GM18511 (cell line): Measurements from ENCODE around the gene RAB3IP.
"Not testable (repeated sequence)": the region's sequence is repeated elsewhere in the genome, so short reads cannot be mapped to it uniquely, and the experiment has no call there.

Source experiments
- ATAC-seq: cut with Tn5 transposase; IDR thresholded peaks from one replicate; pipeline ENCODE4 v1.9.1; 2021; ENCODE audit warnings: mild to moderate bottlenecking, moderate library complexity; ENCODE audit not compliant: unreplicated experiment

Gene RAB3IP

GRCh38 chr12:69834147-69834546, 95.5 kb downstream of the RAB3IP start:
- ATAC-seq: no peak

- no peak for ATAC-seq
Measured at GRCh38 chr12:69834576-69834975, 95.9 kb downstream of the RAB3IP start.

- no peak for ATAC-seq
Measured at GRCh38 chr12:69835081-69835480, 96.4 kb downstream of the RAB3IP start.

- no peak for ATAC-seq
Measured at GRCh38 chr12:69836015-69836414, 97.4 kb downstream of the RAB3IP start.

- no peak for ATAC-seq
Measured at GRCh38 chr12:69837191-69837590, 98.5 kb downstream of the RAB3IP start.

GRCh38 chr12:69837657-69838415, 99.2 kb downstream of the RAB3IP start:
- ATAC-seq: no peak

GRCh38 chr12:69840727-69841126, 102.1 kb downstream of the RAB3IP start:
- no peak for ATAC-seq

- ATAC-seq: no peak
Measured at GRCh38 chr12:69843608-69844007, 104.9 kb downstream of the RAB3IP start.

- ATAC-seq: no peak
Measured at GRCh38 chr12:69844416-69844815, 105.8 kb downstream of the RAB3IP start.

- ATAC-seq: no peak
Measured at GRCh38 chr12:69844836-69845235, 106.2 kb downstream of the RAB3IP start.

GRCh38 chr12:69846976-69847375, 108.3 kb downstream of the RAB3IP start:
- no peak for ATAC-seq

GRCh38 chr12:69851976-69852375, 113.3 kb downstream of the RAB3IP start:
- ATAC-seq: no peak

- not testable (repeated sequence) for ATAC-seq
Measured at GRCh38 chr12:69853176-69853961, 114.7 kb downstream of the RAB3IP start.

GRCh38 chr12:69866698-69867097, 128.0 kb downstream of the RAB3IP start:
- ATAC-seq: no peak

GRCh38 chr12:69868695-69869094, 130.0 kb downstream of the RAB3IP start:
- no peak for ATAC-seq

- no peak for ATAC-seq
Measured at GRCh38 chr12:69872804-69873203, 134.1 kb downstream of the RAB3IP start.
